Upper lobe of left lung (tissue), 6 donors: ENCODE results near the gene SERGEF. TPM values are rescaled to one million over a fixed set of nuclear protein-coding genes. Genes with fewer than 3 reads are reported as not detected.

Source experiments
- ATAC-seq, 2 donors: fragments of 200-7000 bp; cut with Tn5 transposase; one replicate each; pipeline ENCODE4 v1.9.1; 2022; ENCODE audit warnings: mild to moderate bottlenecking in 2 of 2, moderate library complexity in 2 of 2; ENCODE audit not compliant: low FRiP score in 2 of 2
- DNase-seq, 2 donors: peaks; one replicate each; pipeline ENCODE4 v3.0.0-alpha.2; 2019 to 2020
- H3K27ac ChIP-seq, 4 donors: fragments of 200-600 bp; sonication (generic); one replicate each; pipeline ENCODE4 v1.5.1; 2016 to 2019
- H3K27me3 ChIP-seq, 4 donors: fragments of 200-600 bp; sonication (generic); one replicate each; pipeline ENCODE4 v1.5.1; 2017 to 2019
- H3K36me3 ChIP-seq, 4 donors: fragments of 200-600 bp; sonication (generic); one replicate each; pipeline ENCODE4 v1.5.1; 2016 to 2019
- H3K4me1 ChIP-seq, 4 donors: fragments of 200-600 bp; sonication (generic); one replicate each; pipeline ENCODE4 v1.5.1; 2018 to 2019
- H3K4me3 ChIP-seq, 4 donors: fragments of 200-600 bp; sonication (generic); one replicate each; pipeline ENCODE4 v1.5.1; 2017 to 2019; ENCODE audit warnings: mild to moderate bottlenecking in 2 of 4, moderate library complexity in 1 of 4
- H3K9me3 ChIP-seq, 4 donors: fragments of 200-600 bp; sonication (generic); one replicate each; pipeline ENCODE4 v1.5.1; 2018 to 2019
- CTCF ChIP-seq, 6 experiments: fragments of 450-650 bp in 4 of 6; fragments of 200-600 bp in 2 of 6; sonication (generic) in 2 of 6; IDR thresholded peaks; one replicate each; pipeline ENCODE4 v1.5.1; 2016 to 2019; ENCODE audit warnings: antibody characterized with exemption in 6 of 6
- EP300 ChIP-seq, 4 donors: sonication (generic); formaldehyde crosslinking; IDR thresholded peaks; one replicate each; pipeline ENCODE4 v1.5.1; 2017; ENCODE audit warnings: antibody characterized with exemption in 4 of 4, control low read depth in 2 of 4
- POLR2A ChIP-seq, 4 donors: fragments of 450-650 bp; IDR thresholded peaks; one replicate each; pipeline ENCODE4 v1.5.1; 2016 to 2017; ENCODE audit warnings: antibody characterized with exemption in 4 of 4, mild to moderate bottlenecking in 2 of 4
- POLR2AphosphoS5 ChIP-seq, 2 donors: sonication (generic); formaldehyde crosslinking; IDR thresholded peaks; one replicate each; pipeline ENCODE4 v1.5.1; 2017; ENCODE audit warnings: antibody characterized with exemption in 2 of 2
- WGBS, 2 donors: methylation state at CpG; one replicate each; pipeline ENCODE4 v1.1.5; 2017 to 2018; 5-methylcytosine and 5-hydroxymethylcytosine counted together
- total RNA-seq, 6 donors: library from RNA; depleted of rRNA in 4 of 6; stranded (reverse); fragments of >200 nt in 4 of 6; gene quantifications; one replicate each; pipeline versions ENCODE4 v1.1.0 to v1.2.1, GENCODE V29; 2016 to 2021
- donor health status: DM: no; HTN: no; CAD: no; lungs with moderate emphysema.
- donor health status: DM: no; HTN: yes; CAD: no; lungs with severe emphysema.

The SERGEF gene
- total RNA-seq, 6 donors from 2014 or later, result 21.7 to 40.5 (median 34.8) TPM

DNA sequence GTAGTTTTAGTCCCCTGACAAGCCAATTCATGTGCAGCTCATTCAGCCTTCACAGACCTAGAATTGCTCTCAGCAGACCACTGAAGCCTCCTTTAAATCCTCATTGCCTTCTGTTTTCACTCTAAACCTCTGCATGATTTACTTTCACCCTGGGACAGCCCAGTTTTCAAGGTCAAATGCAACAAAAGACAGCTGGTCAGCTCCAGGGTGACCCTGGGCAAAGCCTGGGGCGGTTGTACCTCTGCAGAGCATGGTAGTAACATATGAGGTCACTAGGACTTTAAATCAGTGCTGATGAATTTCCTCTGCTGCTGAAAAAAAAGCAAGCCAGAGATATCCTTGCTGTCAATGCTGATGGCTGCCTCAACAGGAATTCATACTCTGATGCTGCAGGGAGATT, 62.2 kb downstream of the SERGEF start:
- TF ChIP-seq POLR2A (IDR thresholded peaks at IDR 0.05) (no peak), POLR2AphosphoS5 (IDR thresholded peaks at IDR 0.05) (no peak), CTCF (IDR thresholded peaks at IDR 0.05) (no peak)
- no peak for ATAC-seq
- H3K36me3 ChIP-seq, result peaks cover 0 to 49% (median 7%) of the 10 kb centered on the region in 4 donors

DNA sequence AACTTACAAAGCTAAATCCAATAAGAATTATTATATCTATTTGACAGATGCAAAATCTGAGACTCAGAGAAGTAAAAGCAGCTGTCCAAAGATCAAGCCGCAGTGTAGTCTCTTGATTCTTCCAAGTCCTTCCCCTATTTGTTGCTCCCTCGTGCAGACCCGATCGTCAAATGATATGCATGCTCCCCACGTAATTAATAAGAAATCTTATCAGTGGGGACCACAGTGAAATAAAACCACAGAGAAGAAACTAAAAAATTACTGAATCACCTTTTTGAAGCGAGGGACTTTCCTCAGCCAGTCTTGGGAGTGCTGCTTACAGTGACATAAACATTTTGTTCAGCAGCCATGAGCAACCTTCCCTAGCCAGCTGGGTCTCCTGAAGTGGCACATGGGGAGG, 64.6 kb downstream of the SERGEF start:
- no peak for TF ChIP-seq POLR2A (IDR thresholded peaks at IDR 0.05)
- TF ChIP-seq POLR2AphosphoS5 (IDR thresholded peaks at IDR 0.05), result no peak
- TF ChIP-seq CTCF (IDR thresholded peaks at IDR 0.05), result no peak
- no peak for TF ChIP-seq EP300 (IDR thresholded peaks at IDR 0.05)
- no peak for ATAC-seq
- no peak for DNase-seq
- H3K36me3 ChIP-seq, result peaks cover 0 to 37% (median 4%) of the 10 kb centered on the region in 4 donors
- H3K4me3 ChIP-seq, result no peak overlapping the region
- H3K27me3 ChIP-seq, result no peaks in the 10 kb centered on the region
- no peaks in the 10 kb centered on the region for H3K4me1 ChIP-seq
- no peak overlapping the region for H3K27ac ChIP-seq
- H3K9me3 ChIP-seq, result peaks cover 0 to 6% (median 0%) of the 10 kb centered on the region in 4 donors
- WGBS, 2 donors, result 88 to 92% methylated on average over 6 of the region's 6 CpGs

More for the DNA sequence above, 62.2 kb downstream of the SERGEF start:
- no peak for DNase-seq
- Histone ChIP-seq H3K27ac (no peak overlapping the region), H3K4me3 (no peak overlapping the region), H3K27me3 (no peaks in the 10 kb centered on the region), H3K9me3 (no peaks in the 10 kb centered on the region), H3K4me1 (no peaks in the 10 kb centered on the region)
- WGBS, 2 donors, result 100% methylated on average over 1 of the region's 1 CpG

- TF ChIP-seq EP300 (IDR thresholded peaks at IDR 0.05), result no peak
- TF ChIP-seq CTCF (IDR thresholded peaks at IDR 0.05), result no peak
- no peak for TF ChIP-seq POLR2A (IDR thresholded peaks at IDR 0.05)
- TF ChIP-seq POLR2AphosphoS5 (IDR thresholded peaks at IDR 0.05), result no peak
- ATAC-seq, result no peak
- WGBS, 2 donors, result 64 to 76% methylated on average over 1 of the region's 1 CpG
Observed at GRCh38 chr11:17939542-17939941, 73.3 kb downstream of the SERGEF start.

DNA sequence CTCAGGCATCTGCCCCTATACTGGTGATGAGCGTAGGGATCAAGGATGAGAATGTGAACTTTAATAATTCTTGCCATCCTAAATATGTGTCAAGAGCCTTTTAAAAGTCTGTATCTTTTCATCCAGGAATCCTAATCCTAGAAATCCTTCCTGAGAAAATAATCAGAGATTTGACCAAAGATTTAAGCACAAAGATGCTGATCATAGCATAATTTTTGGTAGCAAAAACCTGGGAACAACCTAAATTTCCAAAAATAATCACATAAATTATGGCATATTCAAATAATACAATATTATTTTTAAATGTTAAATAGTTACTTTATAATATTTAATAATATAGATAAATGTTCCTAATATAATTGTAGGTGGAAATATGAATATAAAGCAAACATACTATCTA, 76.1 kb downstream of the SERGEF start:
- WGBS, 2 donors, result 95 to 100% methylated on average over 1 of the region's 1 CpG
- Histone ChIP-seq H3K36me3 (no peaks in the 10 kb centered on the region), H3K27me3 (no peaks in the 10 kb centered on the region), H3K9me3 (no peaks in the 10 kb centered on the region), H3K4me1 (no peaks in the 10 kb centered on the region), H3K27ac (no peak overlapping the region), H3K4me3 (no peak overlapping the region)
- no peak for ATAC-seq
- TF ChIP-seq POLR2A (IDR thresholded peaks at IDR 0.05) (no peak), EP300 (IDR thresholded peaks at IDR 0.05) (no peak), CTCF (IDR thresholded peaks at IDR 0.05) (no peak), POLR2AphosphoS5 (IDR thresholded peaks at IDR 0.05) (no peak)
- no peak for DNase-seq

More at GRCh38 chr11:17939542-17939941, 73.3 kb downstream of the SERGEF start:
- peaks cover 0 to 5% (median 0%) of the 10 kb centered on the region in 4 donors for H3K36me3 ChIP-seq
- H3K27ac ChIP-seq, result no peak overlapping the region
- DNase-seq, result no peak
- no peaks in the 10 kb centered on the region for H3K4me1 ChIP-seq
- peaks cover 0 to 6% (median 0%) of the 10 kb centered on the region in 4 donors for H3K9me3 ChIP-seq
- no peaks in the 10 kb centered on the region for H3K27me3 ChIP-seq
- H3K4me3 ChIP-seq, result no peak overlapping the region

GRCh38 chr11:17934194-17934593, 78.7 kb downstream of the SERGEF start:
- Histone ChIP-seq H3K27ac (no peak overlapping the region), H3K9me3 (no peaks in the 10 kb centered on the region), H3K4me1 (no peaks in the 10 kb centered on the region), H3K4me3 (no peak overlapping the region), H3K27me3 (no peaks in the 10 kb centered on the region), H3K36me3 (no peaks in the 10 kb centered on the region)
- no peak for ATAC-seq
- no peak for DNase-seq
- 94 to 100% methylated on average over 1 of the region's 1 CpG for WGBS, 2 donors
- TF ChIP-seq POLR2A (IDR thresholded peaks at IDR 0.05) (no peak), EP300 (IDR thresholded peaks at IDR 0.05) (no peak), POLR2AphosphoS5 (IDR thresholded peaks at IDR 0.05) (no peak), CTCF (IDR thresholded peaks at IDR 0.05) (no peak)
